ENCODE data around the gene NOPCHAP1. TPM values are rescaled to one million over a fixed set of nuclear protein-coding genes. Genes with fewer than 3 reads are reported as not detected.

Gene NOPCHAP1
- total and polyA plus RNA-seq, 2 of the 8 experiments (the other 6 are each of a cell fraction or from before 2014, with no cell fraction given) = 14.9 to 39.5 TPM

GRCh38 chr12:104999347-104999685 is 13.2 kb downstream of the NOPCHAP1 start:
- Histone ChIP-seq H3K4ac (replicated peaks; ENCODE audit: insufficient read length, low read depth, low read length) (no peak overlapping the region), H3K23me2 (ENCODE audit: low read depth, low read length) (no peaks in the 10 kb centered on the region), H4K8ac (ENCODE audit: extremely low read depth, insufficient read depth, low read length) (0 out of 2 replicates have a peak overlapping the region, but pooled peaks have one; percentile 3), H2BK12ac (ENCODE audit: low read depth, low read length) (no peak overlapping the region), H3K18ac (ENCODE audit: extremely low read depth, low read length) (no peak overlapping the region), H3K56ac (replicated peaks; ENCODE audit: insufficient read length, low read depth, low read length) (no peak overlapping the region), H4K20me1 (replicated peaks in 1 of 2; ENCODE audit: control insufficient read depth in 1 of 2, insufficient read depth in 2 of 2, low read length in 2 of 2) (peaks cover 0 to 9% of the 10 kb centered on the region in 2 experiments), H2BK20ac (ENCODE audit: low read length) (no peak overlapping the region), H2BK5ac (ENCODE audit: low read depth, low read length) (no peak overlapping the region; the same call in 1 of the 2 replicates), H3K79me2 (ENCODE audit: control insufficient read depth in 1 of 2, insufficient read depth in 2 of 2, low read length in 2 of 2) (no peaks in the 10 kb centered on the region), H3K4me2 (ENCODE audit: insufficient read depth in 1 of 2, low read depth in 2 of 2, low read length in 2 of 2) (no peak overlapping the region), H3K27ac (ENCODE audit: low read depth, low read length) (no peak overlapping the region), H3K9me3 (ENCODE audit: insufficient read depth in 2 of 2, low read depth in 1 of 2, low read length in 1 of 2) (no peaks in the 10 kb centered on the region), H2BK15ac (ENCODE audit: low read length) (no peak overlapping the region), H3K4me3 (ENCODE audit: extremely low read depth in 1 of 4, insufficient read depth in 2 of 4, low read depth in 3 of 4, low read length in 4 of 4) (no peak overlapping the region), H3K4me1 (replicated peaks in 1 of 4; ENCODE audit: control insufficient read depth in 3 of 4, insufficient read depth in 4 of 4, low read length in 3 of 4) (no peaks in the 10 kb centered on the region), H3K79me1 (ENCODE audit: low read depth, low read length) (peaks cover 6% of the 10 kb centered on the region; the same call in 1 of the 2 replicates), H3K23ac (ENCODE audit: insufficient read length) (no peak overlapping the region), H3K9ac (replicated peaks in 1 of 4; ENCODE audit: extremely low read depth in 1 of 4, low read depth in 3 of 4, low read length in 3 of 4) (no peak overlapping the region), H3K14ac (ENCODE audit: insufficient read length) (no peak overlapping the region), H3K27me3 (replicated peaks in 1 of 4; ENCODE audit: control insufficient read depth in 3 of 4, extremely low read depth in 1 of 4, insufficient read depth in 3 of 4, low read length in 3 of 4) (no peaks in the 10 kb centered on the region), H2BK120ac (replicated peaks; ENCODE audit: low read depth, low read length) (no peak overlapping the region), H2AK5ac (ENCODE audit: low read depth, low read length) (no peak overlapping the region), H4K5ac (ENCODE audit: insufficient read length, low read depth, low read length) (no peak overlapping the region), H4K91ac (replicated peaks; ENCODE audit: insufficient read length, low read length) (no peak overlapping the region), H2AFZ (ENCODE audit: low read length) (no peak overlapping the region), H3K36me3 (ENCODE audit: control insufficient read depth in 2 of 4, insufficient read depth in 4 of 4, low read length in 3 of 4) (peaks cover 11 to 68% (median 46%) of the 10 kb centered on the region in 4 experiments)
- no peak for DNase-seq (ENCODE audit: low read depth in 1 of 2, low spot score in 2 of 2)
- POLR2A ChIA-PET (ENCODE audit: partially characterized antibody) = no interaction called here
- TF ChIP-seq USF2 (IDR thresholded peaks at IDR 0.05; ENCODE audit: low read length) (no peak), SRF (IDR thresholded peaks at IDR 0.05; ENCODE audit: low read depth, low read length) (no peak), GTF2F1 (IDR thresholded peaks at IDR 0.05; ENCODE audit: borderline replicate concordance, low read depth, low read length) (no peak), ASH2L (IDR thresholded peaks at IDR 0.05; ENCODE audit: low read length) (no peak)
- 74% methylated on average over 7 of the region's 7 CpGs; no CpG with 5 or more reads in 1 of the 2 experiments for WGBS, 2 experiments (ENCODE audit: extremely low coverage in 1 of 2, insufficient coverage in 1 of 2, insufficient read length in 1 of 2, insufficient replicate concordance in 2 of 2, low coverage in 1 of 2, low lambda C conversion rate in 2 of 2, missing lambda C conversion rate in 1 of 2)
- FAIRE-seq = no peak
- CTCF ChIA-PET (ENCODE audit: partially characterized antibody) = no interaction called here
